ENCODE results near the gene P2RY6.

P2RY6 gene

GRCh38 chr11:73281796-73282660 is 9.9 kb downstream of the P2RY6 start:
- DNase-seq = no peak

GRCh38 chr11:73283276-73284000 is 11.3 kb downstream of the P2RY6 start:
- DNase-seq = no peak

GRCh38 chr11:73284106-73284505 is 12.0 kb downstream of the P2RY6 start:
- no peak for DNase-seq

- no peak for DNase-seq
Observed at GRCh38 chr11:73285721-73286120, 13.6 kb downstream of the P2RY6 start.

GRCh38 chr11:73286240-73286810 is 14.2 kb downstream of the P2RY6 start:
- DNase-seq = no peak

GRCh38 chr11:73287400-73288101 is 15.4 kb downstream of the P2RY6 start:
- DNase-seq = no peak

GRCh38 chr11:73288192-73288872 is 16.2 kb downstream of the P2RY6 start:
- DNase-seq = no peak

- DNase-seq = no peak
Observed at GRCh38 chr11:73288873-73289707, 17.0 kb downstream of the P2RY6 start.

- DNase-seq = no peak
Observed at GRCh38 chr11:73290536-73290935, 18.4 kb downstream of the P2RY6 start.

- no peak for DNase-seq
Observed at GRCh38 chr11:73291196-73291595, 19.1 kb downstream of the P2RY6 start.

GRCh38 chr11:73291781-73292524 is 19.8 kb downstream of the P2RY6 start:
- DNase-seq = no peak

GRCh38 chr11:73292525-73292894 is 20.4 kb downstream of the P2RY6 start:
- no peak for DNase-seq

GRCh38 chr11:73293356-73293936 is 21.3 kb downstream of the P2RY6 start:
- DNase-seq = no peak

GRCh38 chr11:73294604-73295003 is 22.5 kb downstream of the P2RY6 start:
- no peak for DNase-seq

GRCh38 chr11:73295241-73295995 is 23.3 kb downstream of the P2RY6 start:
- DNase-seq = peak; percentile 78

- no peak for DNase-seq
Observed at GRCh38 chr11:73295996-73296318, 23.8 kb downstream of the P2RY6 start.

GRCh38 chr11:73296501-73297230 is 24.5 kb downstream of the P2RY6 start:
- no peak for DNase-seq

GRCh38 chr11:73297231-73297590 is 25.1 kb downstream of the P2RY6 start:
- no peak for DNase-seq

- no peak for DNase-seq
Observed at GRCh38 chr11:73297702-73298101, 25.6 kb downstream of the P2RY6 start.

Measured in GOT3 (cell line).